CD4-positive, alpha-beta T cell (primary cell): Measurements from ENCODE around the gene HSP90AB1. TPM values are rescaled to one million over a fixed set of nuclear protein-coding genes. Genes with fewer than 3 reads are reported as not detected.
A peak's percentile ranks its signal among the peaks of the same experiment; 100 is the strongest.

ENCODE experiments used
- ATAC-seq: fragments of 200-7000 bp; cut with Tn5 transposase; one replicate; pipeline ENCODE4 v1.10.0; 2022; ENCODE audit warnings: mild to moderate bottlenecking; ENCODE audit not compliant: poor library complexity
- CTCF ChIA-PET: fragments of 350-600 bp; sonication (Branson Sonifier 250); formaldehyde crosslinking; loops from one replicate; lab custom pipeline; 2021; ENCODE audit warnings: antibody characterized with exemption, inconsistent platforms; lab: Charles Lee
- POLR2A ChIA-PET: fragments of 350-600 bp; sonication (Branson Sonifier 250); formaldehyde crosslinking; loops from one replicate; lab custom pipeline; 2021; ENCODE audit warnings: antibody characterized with exemption, inconsistent platforms; lab: Charles Lee
- DNase-seq, 14 experiments: peaks; one replicate each; pipeline ENCODE4 v3.0.0-alpha.2; 2013 to 2020; ENCODE audit warnings: mixed read lengths in 2 of 14
- H3K27ac ChIP-seq, 2 donors: one replicate each; pipeline versions ENCODE4 v1.5.1 to v1.7.0; 2013; ENCODE audit warnings: low read length in 2 of 2, low read depth in 1 of 2, mild to moderate bottlenecking in 1 of 2
- H3K27me3 ChIP-seq, 2 experiments: 1 replicate in 1 of 2; 2 replicates in 1 of 2; pipeline versions ENCODE4 v1.6.1 to v1.7.0; 2013; ENCODE audit warnings: low read length in 2 of 2, control low read depth in 1 of 2, mild to moderate bottlenecking in 1 of 2, moderate library complexity in 1 of 2; ENCODE audit not compliant: insufficient read depth in 2 of 2, control insufficient read depth in 1 of 2
- H3K36me3 ChIP-seq: one replicate; pipeline ENCODE4 v1.6.1; 2013; ENCODE audit warnings: low read length, control low read depth; ENCODE audit not compliant: insufficient read depth
- H3K4me1 ChIP-seq: one replicate; pipeline ENCODE4 v1.6.1; 2013; ENCODE audit warnings: low read length, control low read depth; ENCODE audit not compliant: insufficient read depth
- H3K4me3 ChIP-seq: one replicate; pipeline ENCODE4 v1.5.1; 2013; ENCODE audit warnings: mild to moderate bottlenecking, low read length, moderate library complexity
- H3K9me3 ChIP-seq, 2 experiments: 1 replicate in 1 of 2; 2 replicates in 1 of 2; pipeline versions ENCODE4 v1.6.1 to v1.7.0; 2013; ENCODE audit warnings: low read length in 2 of 2, mild to moderate bottlenecking in 2 of 2, control low read depth in 1 of 2, moderate library complexity in 1 of 2; ENCODE audit not compliant: control insufficient read depth in 1 of 2, insufficient read depth in 1 of 2
- H3K27ac Mint-ChIP-seq: one replicate; pipeline ENCODE4 v1.8.0; 2020; ENCODE audit warnings: mixed read lengths
- H3K27me3 Mint-ChIP-seq: one replicate; pipeline ENCODE4 v1.8.0; 2021; ENCODE audit warnings: mixed read lengths
- H3K36me3 Mint-ChIP-seq: one replicate; pipeline ENCODE4 v1.8.0; 2021; ENCODE audit warnings: low read depth, mixed read lengths
- H3K4me1 Mint-ChIP-seq: one replicate; pipeline ENCODE4 v1.8.0; 2021; ENCODE audit warnings: low read depth, mixed read lengths
- H3K4me3 Mint-ChIP-seq: one replicate; pipeline ENCODE4 v1.8.0; 2020; ENCODE audit warnings: mild to moderate bottlenecking, mixed read lengths
- H3K9me3 Mint-ChIP-seq: one replicate; pipeline ENCODE4 v1.8.0; 2020; ENCODE audit warnings: mixed read lengths
- CTCF ChIP-seq: fragments of 200-600 bp; IDR thresholded peaks from one replicate; pipeline ENCODE4 v1.8.0; 2022; ENCODE audit warnings: antibody characterized with exemption, mild to moderate bottlenecking
- intact Hi-C, 2 experiments: fragments of 100-400 bp; cut with DNase I in 1 of 2; cut with micrococcal nuclease in 1 of 2; formaldehyde crosslinking; loops; one replicate each; pipeline versions ENCODE4 v1.15.1 to v1.9.0; 2023 to 2025; cut with DNase I, micrococcal nuclease
- total RNA-seq, 174 experiments: library from RNA in 2 of 174; stranded (reverse) in 2 of 174; gene quantifications; one replicate each; pipeline ENCODE4 v1.2.3 and lab custom pipeline; 2021 to 2026

The HSP90AB1 gene
- total RNA-seq, 2 experiments from 2014 or later = 401 to 405 TPM

GRCh38 chr6:44221961-44222335, 25.0 kb upstream of the HSP90AB1 start:
- no peaks in the 10 kb centered on the region for H3K9me3 Mint-ChIP-seq

GRCh38 chr6:44222486-44223318, 24.2 kb upstream of the HSP90AB1 start:
- Mint-ChIP-seq H3K4me3 (peak overlapping the region; percentile 77), H3K36me3 (no peaks in the 10 kb centered on the region), H3K4me1 (peaks cover 36% of the 10 kb centered on the region), H3K27ac (no peak overlapping the region), H3K27me3 (no peaks in the 10 kb centered on the region), H3K9me3 (no peaks in the 10 kb centered on the region)
- Histone ChIP-seq H3K9me3 (no peaks in the 10 kb centered on the region), H3K4me1 (peaks cover 38% of the 10 kb centered on the region), H3K4me3 (peak overlapping the region; percentile 55), H3K27ac (no peak overlapping the region), H3K27me3 (peaks cover 4% of the 10 kb centered on the region in 2 experiments), H3K36me3 (no peaks in the 10 kb centered on the region)
- POLR2A ChIA-PET = interaction anchor here (0.7 to 5.8 kb wide), 4 partner anchors 15 to 39 kb away, joined by 3 to 62 read pairs (median 10); partner anchors contain the start of genes HSP90AB1 and SLC35B2
- DNase-seq (peak in 2 of 14 experiments; percentile 37 to 46), ATAC-seq (peak; percentile 1)
- intact Hi-C loops = loop anchor here (2.0 to 10.0 kb wide), 3 partner anchors 14 to 588 kb away; partner anchors contain the start of genes SLC35B2 (in 2 of the 2) and MAD2L1BP (in 1 of the 2)
- no peak for TF ChIP-seq CTCF
- CTCF ChIA-PET = interaction anchor here (0.7 to 1.8 kb wide), 7 partner anchors 10 to 42 kb away, joined by 3 to 7 read pairs (median 3); partner anchors contain the start of gene SLC35B2

More at GRCh38 chr6:44221961-44222335, 25.0 kb upstream of the HSP90AB1 start:
- H3K27me3 ChIP-seq = peaks cover 4 to 6% of the 10 kb centered on the region in 2 experiments
- H3K27ac ChIP-seq = no peak overlapping the region
- DNase-seq (no peak), ATAC-seq (no peak)
- peaks cover 0 to 3% of the 10 kb centered on the region in 2 experiments for H3K9me3 ChIP-seq
- CTCF ChIA-PET = interaction anchor here (0.7 to 1.2 kb wide), 3 partner anchors 16 to 35 kb away, joined by 3 to 12 read pairs (median 7); partner anchors contain the start of gene SLC35B2
- intact Hi-C loops = loop anchor here (1.0 to 10.0 kb wide), 4 partner anchors 15 to 587 kb away; partner anchors contain the start of genes SLC35B2 (in 2 of the 2) and MAD2L1BP (in 1 of the 2)
- Mint-ChIP-seq H3K27ac (peak overlapping the region; percentile 39), H3K4me1 (peaks cover 36% of the 10 kb centered on the region), H3K4me3 (peak overlapping the region; percentile 77), H3K36me3 (no peaks in the 10 kb centered on the region), H3K27me3 (no peaks in the 10 kb centered on the region)
- TF ChIP-seq CTCF = no peak
- POLR2A ChIA-PET = interaction anchor here (2.5 to 5.8 kb wide), 2 partner anchors 16 to 24 kb away, joined by 8 to 62 read pairs; partner anchors contain the start of gene HSP90AB1
- peaks cover 38% of the 10 kb centered on the region for H3K4me1 ChIP-seq
- H3K36me3 ChIP-seq = no peaks in the 10 kb centered on the region
- no peak overlapping the region for H3K4me3 ChIP-seq

GRCh38 chr6:44223319-44224028, 23.4 kb upstream of the HSP90AB1 start, which contains the start of gene SLC29A1:
TSS of gene SLC29A1 (plus strand) at chr6:44223595. CDS start at chr6:44227314, 3,719 bp downstream.
- peaks cover 38% of the 10 kb centered on the region for H3K4me1 ChIP-seq
- CTCF ChIA-PET = interaction anchor here (0.8 to 1.8 kb wide), 8 partner anchors 11 to 89 kb away, joined by 3 to 7 read pairs (median 4); partner anchors contain the start of genes AARS2, HSP90AB1 and SLC35B2
- no peak for TF ChIP-seq CTCF

More at GRCh38 chr6:44223319-44224028, 23.4 kb upstream of the HSP90AB1 start, which contains the start of gene SLC29A1:
- intact Hi-C loops = loop anchor here (2.0 to 10.0 kb wide), 4 partner anchors 13 to 589 kb away; partner anchors contain the start of genes SLC35B2 (in 2 of the 2), MAD2L1BP (in 1 of the 2), MRPL14 (in 1 of the 2) and TMEM63B (in 1 of the 2)
- H3K4me3 ChIP-seq = peak within 1 kb of the TSS; percentile 55
- no peaks in the 10 kb centered on the region for H3K9me3 ChIP-seq
- POLR2A ChIA-PET = interaction anchor here (0.5 to 5.8 kb wide), 7 partner anchors 14 to 46 kb away, joined by 3 to 62 read pairs (median 5); partner anchors contain the start of genes HSP90AB1, SLC35B2 and TMEM151B
- H3K4me3 Mint-ChIP-seq = peak within 1 kb of the TSS; percentile 84
- ATAC-seq (peak; percentile 88), DNase-seq (peak; percentile 72 to 92 (median 82))
- no peaks in the 10 kb centered on the region for H3K36me3 ChIP-seq
- H3K27me3 Mint-ChIP-seq = no peaks in the 10 kb centered on the region
- H3K27ac Mint-ChIP-seq = no peak within 1 kb of the TSS
- peaks cover 4% of the 10 kb centered on the region in 2 experiments for H3K27me3 ChIP-seq
- H3K4me1 Mint-ChIP-seq = peaks cover 30% of the 10 kb centered on the region
- no peaks in the 10 kb centered on the region for H3K36me3 Mint-ChIP-seq
- no peaks in the 10 kb centered on the region for H3K9me3 Mint-ChIP-seq
- no peak within 1 kb of the TSS for H3K27ac ChIP-seq
